Neuronal stem cell (in vitro differentiated cells): Measurements from ENCODE around the gene SOST.

Source experiments
- DNase-seq: peaks from one replicate; pipeline ENCODE4 v3.0.0-alpha.2; 2013; ENCODE audit warnings: low spot score
- H2AFZ ChIP-seq: one replicate; pipeline ENCODE4 v1.6.1; 2013; ENCODE audit warnings: mild to moderate bottlenecking, low read length, inconsistent platforms
- H2AK5ac ChIP-seq: 2 replicates; pipeline ENCODE4 v1.6.1; 2013; ENCODE audit warnings: low read depth, mild to moderate bottlenecking, inconsistent platforms, low read length, moderate library complexity, mixed read lengths
- H2BK120ac ChIP-seq: 2 replicates; pipeline ENCODE4 v1.6.1; 2013; ENCODE audit warnings: low read depth, mild to moderate bottlenecking, inconsistent platforms, low read length, moderate library complexity, mixed read lengths
- H2BK12ac ChIP-seq: one replicate; pipeline ENCODE4 v1.6.1; 2013; ENCODE audit warnings: low read length, inconsistent platforms
- H2BK15ac ChIP-seq: 2 replicates; pipeline ENCODE4 v1.6.1; 2013; ENCODE audit warnings: mild to moderate bottlenecking, low read length, inconsistent platforms, mixed read lengths
- H2BK5ac ChIP-seq: one replicate; pipeline ENCODE4 v1.6.1; 2013; ENCODE audit warnings: inconsistent platforms, mild to moderate bottlenecking, low read length, moderate library complexity
- H3K14ac ChIP-seq: one replicate; pipeline ENCODE4 v1.6.1; 2013; ENCODE audit warnings: low read length, inconsistent platforms
- H3K18ac ChIP-seq: 2 replicates; pipeline ENCODE4 v1.6.1; 2013; ENCODE audit warnings: low read length, inconsistent platforms
- H3K23ac ChIP-seq: 2 replicates; pipeline ENCODE4 v1.6.1; 2013; ENCODE audit warnings: low read depth, mild to moderate bottlenecking, mixed read lengths, low read length, inconsistent platforms; ENCODE audit not compliant: poor library complexity
- H3K27ac ChIP-seq: replicated peaks from 3 replicates; pipeline ENCODE4 v1.5.1; 2013; ENCODE audit warnings: low read length, inconsistent platforms
- H3K27me3 ChIP-seq, 3 experiments: 2 replicates each; pipeline ENCODE4 v1.6.1; 2013; ENCODE audit warnings: low read length in 3 of 3, mild to moderate bottlenecking in 2 of 3, inconsistent platforms in 1 of 3, low read depth in 1 of 3, mixed read lengths in 1 of 3, moderate library complexity in 1 of 3; ENCODE audit not compliant: control insufficient read depth in 3 of 3, insufficient read depth in 3 of 3
- H3K36me3 ChIP-seq, 2 donors: replicated peaks in 1 of 2; 2 replicates each; pipeline ENCODE4 v1.6.1; 2013; ENCODE audit warnings: low read length in 2 of 2; ENCODE audit not compliant: control insufficient read depth in 2 of 2, insufficient read depth in 2 of 2
- H3K4ac ChIP-seq: 2 replicates; pipeline ENCODE4 v1.6.1; 2013; ENCODE audit warnings: inconsistent platforms, mild to moderate bottlenecking, low read length, moderate library complexity
- H3K4me1 ChIP-seq, 2 donors: 1 replicate in 1 of 2; 2 replicates in 1 of 2; pipeline ENCODE4 v1.6.1; 2013; ENCODE audit warnings: low read length in 2 of 2, low read depth in 1 of 2; ENCODE audit not compliant: control insufficient read depth in 2 of 2, insufficient read depth in 1 of 2
- H3K4me2 ChIP-seq: one replicate; pipeline ENCODE4 v1.6.1; 2013; ENCODE audit warnings: mild to moderate bottlenecking, low read length, inconsistent platforms; ENCODE audit not compliant: insufficient read depth, poor library complexity, severe bottlenecking
- H3K4me3 ChIP-seq, 2 donors: 2 replicates each; pipeline ENCODE4 v1.5.1; 2013; ENCODE audit warnings: low read length in 2 of 2, mild to moderate bottlenecking in 2 of 2, inconsistent platforms in 1 of 2, moderate library complexity in 1 of 2
- H3K79me1 ChIP-seq: one replicate; pipeline ENCODE4 v1.6.1; 2013; ENCODE audit warnings: low read depth, mild to moderate bottlenecking, inconsistent platforms, low read length, moderate library complexity
- H3K9ac ChIP-seq: one replicate; pipeline ENCODE4 v1.6.1; 2013; ENCODE audit warnings: mild to moderate bottlenecking, low read depth, low read length, inconsistent platforms; ENCODE audit not compliant: poor library complexity
- H3K9me3 ChIP-seq, 2 donors: replicated peaks in 1 of 2; 2 replicates each; pipeline versions ENCODE3 to v1.6.1; 2013; ENCODE audit warnings: low read length in 2 of 2, mild to moderate bottlenecking in 2 of 2, inconsistent platforms in 1 of 2, low read depth in 1 of 2, mixed read lengths in 1 of 2, moderate library complexity in 1 of 2; ENCODE audit not compliant: control insufficient read depth in 2 of 2, insufficient read depth in 1 of 2
- H4K8ac ChIP-seq: one replicate; pipeline ENCODE4 v1.6.1; 2013; ENCODE audit warnings: low read depth, mild to moderate bottlenecking, inconsistent platforms, low read length, moderate library complexity
- H4K91ac ChIP-seq: one replicate; pipeline ENCODE4 v1.6.1; 2013; ENCODE audit warnings: low read length, low read depth, mild to moderate bottlenecking, inconsistent platforms; ENCODE audit not compliant: poor library complexity
- whole genome bisulfite sequencing, 2 donors: extraction: QIAGEN DNeasy Blood & Tissue Kit; methylation state at CpG; one replicate each; pipeline ENCODE4 v1.1.7; 2013; ENCODE audit warnings: missing lambda C conversion rate in 2 of 2, mixed read lengths in 1 of 2; ENCODE audit not compliant: insufficient read length in 2 of 2, insufficient replicate concordance in 1 of 2; ENCODE audit errors: extremely low coverage in 2 of 2; 5-methylcytosine and 5-hydroxymethylcytosine counted together

The SOST gene

GRCh38 chr17:43714465-43715149, 44.0 kb downstream of the SOST start:
- Histone ChIP-seq H2BK120ac (no peak overlapping the region), H2AFZ (no peak overlapping the region)

GRCh38 chr17:43713494-43714162, 45.0 kb downstream of the SOST start:
- peaks cover 0 to 4% of the 10 kb centered on the region in 2 donors for H3K9me3 ChIP-seq

More at GRCh38 chr17:43714465-43715149, 44.0 kb downstream of the SOST start:
- H3K36me3 ChIP-seq, result no peaks in the 10 kb centered on the region
- no peak overlapping the region for H2BK5ac ChIP-seq
- H3K18ac ChIP-seq, result no peak overlapping the region
- H3K27me3 ChIP-seq, result peaks cover 0 to 72% (median 26%) of the 10 kb centered on the region in 3 experiments
- H3K4me2 ChIP-seq, result no peak overlapping the region
- no peak overlapping the region for H3K9ac ChIP-seq
- no peak overlapping the region for H3K4ac ChIP-seq
- no peak for DNase-seq
- no peak overlapping the region for H2BK15ac ChIP-seq
- H2AK5ac ChIP-seq, result no peak overlapping the region
- H3K27ac ChIP-seq, result no peak overlapping the region
- no peak overlapping the region for H2BK12ac ChIP-seq
- H3K23ac ChIP-seq, result no peak overlapping the region
- H4K8ac ChIP-seq, result no peak overlapping the region
- peaks cover 0 to 3% of the 10 kb centered on the region in 2 donors for H3K4me1 ChIP-seq
- no peak overlapping the region for H3K4me3 ChIP-seq
- no peaks in the 10 kb centered on the region for H3K79me1 ChIP-seq
- peaks cover 0 to 4% of the 10 kb centered on the region in 2 donors for H3K9me3 ChIP-seq
- no peak overlapping the region for H4K91ac ChIP-seq
- WGBS, 2 donors, result no CpG with 5 or more reads among the region's 4 CpGs
- no peak overlapping the region for H3K14ac ChIP-seq

GRCh38 chr17:43712397-43712796, 46.2 kb downstream of the SOST start:
- Histone ChIP-seq H2AK5ac (no peak overlapping the region), H3K14ac (no peak overlapping the region), H3K9ac (no peak overlapping the region), H3K27me3 (peaks cover 0 to 57% (median 26%) of the 10 kb centered on the region in 3 experiments), H3K23ac (no peak overlapping the region), H3K36me3 (no peaks in the 10 kb centered on the region), H3K4ac (no peak overlapping the region), H2BK12ac (no peak overlapping the region), H3K4me2 (no peak overlapping the region), H3K9me3 (peaks cover 0 to 4% of the 10 kb centered on the region in 2 donors), H3K79me1 (no peaks in the 10 kb centered on the region), H4K91ac (no peak overlapping the region), H2BK5ac (no peak overlapping the region), H3K27ac (no peak overlapping the region), H2BK15ac (no peak overlapping the region), H3K18ac (no peak overlapping the region), H3K4me3 (no peak overlapping the region), H4K8ac (no peak overlapping the region), H3K4me1 (peaks cover 0 to 3% of the 10 kb centered on the region in 2 donors), H2BK120ac (no peak overlapping the region), H2AFZ (no peak overlapping the region)
- no peak for DNase-seq
- no CpG with 5 or more reads among the region's 6 CpGs for WGBS, 2 donors

More at GRCh38 chr17:43713494-43714162, 45.0 kb downstream of the SOST start:
- DNase-seq, result no peak
- Histone ChIP-seq H3K36me3 (no peaks in the 10 kb centered on the region), H3K4me1 (peaks cover 0 to 3% of the 10 kb centered on the region in 2 donors), H2AK5ac (no peak overlapping the region), H3K4me3 (peak overlapping the region; percentile 33 to 68), H3K27ac (no peak overlapping the region), H2BK5ac (no peak overlapping the region), H2BK120ac (no peak overlapping the region), H3K27me3 (peaks cover 0 to 65% (median 26%) of the 10 kb centered on the region in 3 experiments), H4K8ac (no peak overlapping the region), H2BK15ac (no peak overlapping the region), H3K23ac (no peak overlapping the region), H3K14ac (no peak overlapping the region), H4K91ac (no peak overlapping the region), H3K9ac (no peak overlapping the region), H3K79me1 (no peaks in the 10 kb centered on the region), H3K4me2 (peak overlapping the region; percentile 79), H2AFZ (peak overlapping the region; percentile 91), H3K4ac (no peak overlapping the region), H2BK12ac (no peak overlapping the region), H3K18ac (peak overlapping the region; percentile 67)
- WGBS, 2 donors, result no CpG with 5 or more reads among the region's 53 CpGs

GRCh38 chr17:43710101-43710500, 48.5 kb downstream of the SOST start:
- Histone ChIP-seq H3K18ac (no peak overlapping the region), H4K8ac (no peak overlapping the region), H2AFZ (no peak overlapping the region), H3K4me1 (peaks cover 0 to 3% of the 10 kb centered on the region in 2 donors), H3K9ac (no peak overlapping the region), H3K79me1 (no peaks in the 10 kb centered on the region), H3K27me3 (peaks cover 0 to 41% (median 21%) of the 10 kb centered on the region in 3 experiments), H3K4ac (no peak overlapping the region), H3K4me2 (no peak overlapping the region), H2BK12ac (no peak overlapping the region), H2BK15ac (no peak overlapping the region), H3K27ac (no peak overlapping the region), H3K14ac (no peak overlapping the region), H3K9me3 (peaks cover 0 to 4% of the 10 kb centered on the region in 2 donors), H3K23ac (no peak overlapping the region), H2AK5ac (no peak overlapping the region), H3K36me3 (no peaks in the 10 kb centered on the region), H3K4me3 (no peak overlapping the region), H4K91ac (no peak overlapping the region), H2BK120ac (no peak overlapping the region), H2BK5ac (no peak overlapping the region)
- WGBS, 2 donors, result no CpG with 5 or more reads among the region's 6 CpGs
- DNase-seq, result no peak
